Measurements from ENCODE around the gene CD2BP2. TPM values are rescaled to one million over a fixed set of nuclear protein-coding genes. Genes with fewer than 3 reads are reported as not detected.
A peak's percentile ranks its signal among the peaks of the same experiment; 100 is the strongest.
"Not testable (repeated sequence)": the region's sequence is repeated elsewhere in the genome, so short reads cannot be mapped to it uniquely, and the experiment has no call there.

The CD2BP2 gene
- total RNA-seq, 2 experiments from 2014 or later: 75.6 to 75.9 TPM

- H3K4me3 Mint-ChIP-seq: no peak overlapping the region
- H3K27me3 Mint-ChIP-seq: no peaks in the 10 kb centered on the region
- ChIA-PET POLR2A (interaction anchor here (1.0 to 1.7 kb wide), 2 partner anchors 8 to 12 kb away, joined by 3 to 5 read pairs; no protein-coding TSS in a partner anchor), CTCF (no interaction called here)
- H3K36me3 Mint-ChIP-seq (ENCODE audit: low read depth): peaks cover 39% of the 10 kb centered on the region
- DNase-seq: no peak
- H3K27ac Mint-ChIP-seq: no peak overlapping the region
- no peaks in the 10 kb centered on the region for H3K9me3 Mint-ChIP-seq
- peaks cover 34% of the 10 kb centered on the region for H3K4me1 Mint-ChIP-seq
These were observed 7.0 kb downstream of the CD2BP2 start for GRCh38 chr16:30348113-30348512.

- ChIA-PET CTCF (interaction anchor here (0.6 kb wide), 1 partner anchor 103 kb away, joined by 3 read pairs; no protein-coding TSS in a partner anchor), POLR2A (interaction anchor here (1.7 kb wide), 2 partner anchors 10 to 11 kb away, joined by 5 to 7 read pairs; no protein-coding TSS in a partner anchor)
- no peak for DNase-seq
- no peak overlapping the region for H3K27ac Mint-ChIP-seq
- no peaks in the 10 kb centered on the region for H3K27me3 Mint-ChIP-seq
- peaks cover 22% of the 10 kb centered on the region for H3K36me3 Mint-ChIP-seq (ENCODE audit: low read depth)
- peaks cover 18% of the 10 kb centered on the region for H3K4me1 Mint-ChIP-seq
- H3K4me3 Mint-ChIP-seq: no peak overlapping the region
- no peaks in the 10 kb centered on the region for H3K9me3 Mint-ChIP-seq
These were observed 8.8 kb downstream of the CD2BP2 start for GRCh38 chr16:30346286-30346685.

GRCh38 chr16:30343491-30343820 lies 11.7 kb downstream of the CD2BP2 start:
- H3K9me3 Mint-ChIP-seq, CTCF ChIA-PET: not testable (repeated sequence)
- POLR2A ChIA-PET: interaction anchor here (1.7 kb wide), 1 partner anchor 11 kb away, joined by 5 read pairs; the partner anchor contains the start of gene CD2BP2

GRCh38 chr16:30342751-30343490 lies 12.2 kb downstream of the CD2BP2 start:
- Mint-ChIP-seq H3K27ac (no peak overlapping the region), H3K27me3 (no peaks in the 10 kb centered on the region), H3K4me1 (peaks cover 4% of the 10 kb centered on the region), H3K36me3 (ENCODE audit: low read depth) (no peaks in the 10 kb centered on the region), H3K4me3 (no peak overlapping the region), H3K9me3 (no peaks in the 10 kb centered on the region)
- no peak for DNase-seq
- POLR2A ChIA-PET: interaction anchor here (1.1 to 1.7 kb wide), 2 partner anchors 12 to 28 kb away, joined by 5 read pairs; partner anchors contain the start of gene CD2BP2
- CTCF ChIA-PET: no interaction called here

More at GRCh38 chr16:30343491-30343820, 11.7 kb downstream of the CD2BP2 start:
- not testable (repeated sequence) for H3K27me3 Mint-ChIP-seq; DNase-seq; H3K27ac Mint-ChIP-seq; H3K4me3 Mint-ChIP-seq; H3K36me3 Mint-ChIP-seq (ENCODE audit: low read depth); H3K4me1 Mint-ChIP-seq

GRCh38 chr16:30341971-30342370 lies 13.1 kb downstream of the CD2BP2 start:
- not testable (repeated sequence) for DNase-seq; H3K4me1 Mint-ChIP-seq; H3K4me3 Mint-ChIP-seq; H3K9me3 Mint-ChIP-seq; H3K27ac Mint-ChIP-seq; H3K36me3 Mint-ChIP-seq (ENCODE audit: low read depth); H3K27me3 Mint-ChIP-seq
- ChIA-PET POLR2A (interaction anchor here (1.1 to 1.7 kb wide), 2 partner anchors 13 to 29 kb away, joined by 5 read pairs; partner anchors contain the start of gene CD2BP2), CTCF (interaction anchor here (1.4 kb wide), 1 partner anchor 67 kb away, joined by 5 read pairs; no protein-coding TSS in a partner anchor)

- Mint-ChIP-seq H3K9me3 (no peaks in the 10 kb centered on the region), H3K27ac (no peak overlapping the region), H3K27me3 (no peaks in the 10 kb centered on the region), H3K4me1 (peaks cover 14% of the 10 kb centered on the region), H3K36me3 (ENCODE audit: low read depth) (no peaks in the 10 kb centered on the region), H3K4me3 (no peak overlapping the region)
- ChIA-PET CTCF (no interaction called here), POLR2A (interaction anchor here (1.9 kb wide), 1 partner anchor 14 kb away, joined by 5 read pairs; the partner anchor contains the start of gene CD2BP2)
- no peak for DNase-seq
These were observed 14.5 kb downstream of the CD2BP2 start for GRCh38 chr16:30340621-30341020.

GRCh38 chr16:30338715-30339114 lies 16.4 kb downstream of the CD2BP2 start:
- H3K27ac Mint-ChIP-seq; H3K36me3 Mint-ChIP-seq (ENCODE audit: low read depth); POLR2A ChIA-PET; H3K4me3 Mint-ChIP-seq; H3K27me3 Mint-ChIP-seq; H3K9me3 Mint-ChIP-seq; CTCF ChIA-PET; DNase-seq: not testable (repeated sequence)
- H3K4me1 Mint-ChIP-seq: peaks cover 17% of the 10 kb centered on the region

GRCh38 chr16:30337964-30338357 lies 17.1 kb downstream of the CD2BP2 start:
- H3K27ac Mint-ChIP-seq; DNase-seq; H3K9me3 Mint-ChIP-seq; CTCF ChIA-PET; H3K36me3 Mint-ChIP-seq (ENCODE audit: low read depth); H3K4me3 Mint-ChIP-seq; H3K27me3 Mint-ChIP-seq; POLR2A ChIA-PET: not testable (repeated sequence)
- peaks cover 17% of the 10 kb centered on the region for H3K4me1 Mint-ChIP-seq

- peaks cover 20% of the 10 kb centered on the region for H3K4me1 Mint-ChIP-seq
- CTCF ChIA-PET: interaction anchor here (1.0 to 1.5 kb wide), 3 partner anchors 74 to 223 kb away, joined by 3 to 5 read pairs (median 3); partner anchors contain the start of gene ZNF764
- peak; percentile 39 for DNase-seq
These were observed 19.3 kb downstream of the CD2BP2 start for GRCh38 chr16:30335598-30336474.

GRCh38 chr16:30335028-30335597 lies 20.0 kb downstream of the CD2BP2 start:
- peak; percentile 86 for DNase-seq
- Mint-ChIP-seq H3K4me3 (peak overlapping the region; percentile 89), H3K4me1 (peaks cover 20% of the 10 kb centered on the region), H3K27ac (peak overlapping the region; percentile 76)
- ChIA-PET CTCF (interaction anchor here (0.6 to 1.5 kb wide), 4 partner anchors 74 to 280 kb away, joined by 3 to 5 read pairs (median 4); partner anchors contain the start of gene ZNF764), POLR2A (interaction anchor here (0.6 to 2.1 kb wide), 19 partner anchors 10 to 271 kb away, joined by 3 to 20 read pairs (median 5); partner anchors contain the start of genes ALDOA, CD2BP2, SEPTIN1 and TBC1D10B)
- not testable (repeated sequence) for H3K36me3 Mint-ChIP-seq (ENCODE audit: low read depth); H3K9me3 Mint-ChIP-seq; H3K27me3 Mint-ChIP-seq

More at GRCh38 chr16:30335598-30336474, 19.3 kb downstream of the CD2BP2 start:
- Mint-ChIP-seq H3K27me3 (no peaks in the 10 kb centered on the region), H3K9me3 (no peaks in the 10 kb centered on the region), H3K4me3 (peak overlapping the region; percentile 89), H3K36me3 (ENCODE audit: low read depth) (no peaks in the 10 kb centered on the region), H3K27ac (peak overlapping the region; percentile 63)
- POLR2A ChIA-PET: interaction anchor here (0.6 to 2.1 kb wide), 19 partner anchors 9 to 272 kb away, joined by 3 to 20 read pairs (median 5); partner anchors contain the start of genes ALDOA, CD2BP2, SEPTIN1 and TBC1D10B

GRCh38 chr16:30334473-30334989 lies 20.6 kb downstream of the CD2BP2 start:
- peaks cover 20% of the 10 kb centered on the region for H3K4me1 Mint-ChIP-seq

GRCh38 chr16:30324220-30324619 lies 30.9 kb downstream of the CD2BP2 start:
- H3K27me3 Mint-ChIP-seq; H3K9me3 Mint-ChIP-seq; H3K36me3 Mint-ChIP-seq (ENCODE audit: low read depth); CTCF ChIA-PET; DNase-seq; H3K27ac Mint-ChIP-seq; H3K4me3 Mint-ChIP-seq; POLR2A ChIA-PET: not testable (repeated sequence)
- peaks cover 14% of the 10 kb centered on the region for H3K4me1 Mint-ChIP-seq

More at GRCh38 chr16:30334473-30334989, 20.6 kb downstream of the CD2BP2 start:
- H3K9me3 Mint-ChIP-seq; H3K36me3 Mint-ChIP-seq (ENCODE audit: low read depth); H3K27me3 Mint-ChIP-seq: not testable (repeated sequence)
- DNase-seq: peak; percentile 91
- ChIA-PET POLR2A (interaction anchor here (1.0 to 2.1 kb wide), 10 partner anchors 12 to 269 kb away, joined by 3 to 20 read pairs (median 8); partner anchors contain the start of genes ALDOA, CD2BP2, SEPTIN1 and TBX6), CTCF (interaction anchor here (0.6 to 1.5 kb wide), 3 partner anchors 75 to 279 kb away, joined by 3 to 5 read pairs (median 4); partner anchors contain the start of gene ZNF764)
- peak overlapping the region; percentile 80 for H3K27ac Mint-ChIP-seq
- peak overlapping the region; percentile 89 for H3K4me3 Mint-ChIP-seq
